Right renal cortex interstitium (tissue), 3 donors: ENCODE results near the gene LAPTM5. TPM values are rescaled to one million over a fixed set of nuclear protein-coding genes. Genes with fewer than 3 reads are reported as not detected.

Experiments
- DNase-seq, 3 donors: peaks; one replicate each; pipeline ENCODE4 v3.0.0-alpha.2; 2013; ENCODE audit warnings: low read depth in 3 of 3, low spot score in 2 of 3
- polyA plus RNA-seq, 3 donors: library from polyadenylated mRNA; unstranded; fragments of 120-200 nt; gene quantifications; one replicate each; pipeline ENCODE4 v1.2.1, GENCODE V29; 2013; ENCODE audit not compliant: insufficient read length in 3 of 3

Gene LAPTM5
- polyA plus RNA-seq, 3 donors, result 12.8 to 18.4 (median 16.5) TPM

- DNase-seq, result no peak
Observed at GRCh38 chr1:30745834-30746208, 11.8 kb downstream of the LAPTM5 start.

GRCh38 chr1:30745156-30745833 is 12.3 kb downstream of the LAPTM5 start:
- no peak for DNase-seq

- DNase-seq, result no peak
Observed at GRCh38 chr1:30744060-30744756, 13.4 kb downstream of the LAPTM5 start.

- DNase-seq, result no peak
Observed at GRCh38 chr1:30743584-30744059, 14.0 kb downstream of the LAPTM5 start.

GRCh38 chr1:30742963-30743559 is 14.5 kb downstream of the LAPTM5 start:
- no peak for DNase-seq

- DNase-seq, result no peak
Observed at GRCh38 chr1:30742300-30742962, 15.1 kb downstream of the LAPTM5 start.

- DNase-seq, result no peak
Observed at GRCh38 chr1:30741239-30741894, 16.2 kb downstream of the LAPTM5 start.

GRCh38 chr1:30740251-30741238 is 17.0 kb downstream of the LAPTM5 start:
- no peak for DNase-seq

GRCh38 chr1:30739601-30740000 is 18.0 kb downstream of the LAPTM5 start:
- DNase-seq, result no peak

- no peak for DNase-seq
Observed at GRCh38 chr1:30738715-30739559, 18.6 kb downstream of the LAPTM5 start.

GRCh38 chr1:30738040-30738714 is 19.4 kb downstream of the LAPTM5 start:
- DNase-seq, result no peak

- DNase-seq, result no peak
Observed at GRCh38 chr1:30737357-30738039, 20.1 kb downstream of the LAPTM5 start.

GRCh38 chr1:30735668-30736498 is 21.7 kb downstream of the LAPTM5 start:
- no peak for DNase-seq

GRCh38 chr1:30735124-30735523 is 22.4 kb downstream of the LAPTM5 start:
- DNase-seq, result no peak

GRCh38 chr1:30734580-30734979 is 23.0 kb downstream of the LAPTM5 start:
- DNase-seq, result no peak

GRCh38 chr1:30734106-30734505 is 23.5 kb downstream of the LAPTM5 start:
- DNase-seq, result no peak

GRCh38 chr1:30733493-30733892 is 24.1 kb downstream of the LAPTM5 start:
- no peak for DNase-seq
